Testis (tissue), 3 donors: ENCODE results near the gene GSK3A. TPM values are rescaled to one million over a fixed set of nuclear protein-coding genes. Genes with fewer than 3 reads are reported as not detected.

ENCODE experiments used
- DNase-seq: peaks from one replicate; pipeline ENCODE4 v3.0.0-alpha.2; 2019
- H3K27ac ChIP-seq, 2 donors: fragments of 200-600 bp; sonication (generic); one replicate each; pipeline ENCODE4 v1.5.1; 2019
- H3K27me3 ChIP-seq: fragments of 200-600 bp; sonication (generic); one replicate; pipeline ENCODE4 v1.5.1; 2019
- H3K36me3 ChIP-seq: fragments of 200-600 bp; sonication (generic); one replicate; pipeline ENCODE4 v1.5.1; 2017; ENCODE audit warnings: low read depth; ENCODE audit errors: missing control alignments
- H3K4me1 ChIP-seq: fragments of 200-600 bp; sonication (generic); one replicate; pipeline ENCODE4 v1.5.1; 2019
- H3K4me3 ChIP-seq, 2 donors: fragments of 200-600 bp; sonication (generic); one replicate each; pipeline ENCODE4 v1.5.1; 2017 to 2019
- H3K9me3 ChIP-seq: fragments of 200-600 bp; sonication (generic); one replicate; pipeline ENCODE4 v1.5.1; 2017
- CTCF ChIP-seq, 3 experiments: fragments of 450-650 bp in 2 of 3; fragments of 200-600 bp in 1 of 3; sonication (generic) in 1 of 3; IDR thresholded peaks; one replicate each; pipeline ENCODE4 v1.5.1; 2016 to 2019; ENCODE audit warnings: antibody characterized with exemption in 3 of 3, mild to moderate bottlenecking in 2 of 3, moderate library complexity in 1 of 3
- POLR2A ChIP-seq: fragments of 450-650 bp; IDR thresholded peaks from one replicate; pipeline ENCODE4 v1.6.1; 2017; ENCODE audit warnings: antibody characterized with exemption, mild to moderate bottlenecking, moderate library complexity
- WGBS, 2 donors: methylation state at CpG; one replicate each; pipeline ENCODE4 v1.1.5; 2018; 5-methylcytosine and 5-hydroxymethylcytosine counted together
- intact Hi-C: fragments of 100-400 bp; cut with DNase I; formaldehyde crosslinking; loops from one replicate; pipeline ENCODE4 v1.15.1; 2023; ENCODE audit warnings: low total_unique reads
- polyA plus RNA-seq: library from polyadenylated mRNA; stranded (reverse); fragments of 350-450 nt; fragmentation: Illumina TruSeq; extraction: RNeasy Lipid Tissue Mini Kit (QIAGEN cat#74804); gene quantifications from one replicate; pipeline ENCODE4 v1.2.3, GENCODE V29; 2014; ENCODE audit warnings: low read depth, low replicate concordance; ENCODE audit not compliant: insufficient read depth
- total RNA-seq, 2 donors: library from RNA; depleted of rRNA; stranded (reverse); fragments of >200 nt; gene quantifications; one replicate each; pipeline ENCODE4 v1.2.3, GENCODE V29; 2016

The GSK3A gene
- total and polyA plus RNA-seq, 3 donors from 2014 or later: 54.3 to 98.1 (median 64.3) TPM

GRCh38 chr19:42284591-42285341 lies 42.4 kb upstream of the GSK3A start:
- no peaks in the 10 kb centered on the region for H3K9me3 ChIP-seq
- H3K4me3 ChIP-seq: peak overlapping the region; percentile 76
- intact Hi-C loops: no loop called here
- H3K4me1 ChIP-seq: peaks cover 52% of the 10 kb centered on the region
- 2 to 5% methylated on average over 15 to 33 of the region's 41 CpGs for WGBS, 2 donors
- H3K27me3 ChIP-seq: no peaks in the 10 kb centered on the region
- no peaks in the 10 kb centered on the region for H3K36me3 ChIP-seq
- peak overlapping the region; percentile 90 for H3K27ac ChIP-seq
- no peak for DNase-seq
- no peak for TF ChIP-seq CTCF (IDR thresholded peaks at IDR 0.05)
- no peak for TF ChIP-seq POLR2A

- WGBS, 2 donors: 0% methylated on average over 34 of the region's 76 CpGs; no CpG with 5 or more reads in 1 of the 2 donors
- H3K4me3 ChIP-seq: peak overlapping the region in 1 of 2 donors; percentile 76
- TF ChIP-seq CTCF (IDR thresholded peaks at IDR 0.05): no peak
- TF ChIP-seq POLR2A: no peak
- H3K36me3 ChIP-seq: no peaks in the 10 kb centered on the region
- H3K4me1 ChIP-seq: peaks cover 59% of the 10 kb centered on the region
- intact Hi-C loops: no loop called here
- DNase-seq: peak; percentile 76
- H3K27ac ChIP-seq: peak overlapping the region in 1 of 2 donors; percentile 98
- no peaks in the 10 kb centered on the region for H3K9me3 ChIP-seq
- H3K27me3 ChIP-seq: no peaks in the 10 kb centered on the region
Observed at GRCh38 chr19:42284066-42284501, 41.7 kb upstream of the GSK3A start.

- TF ChIP-seq CTCF (IDR thresholded peaks at IDR 0.05) (peak in 1 of 3 experiments; percentile 2), POLR2A (no peak)
- DNase-seq: peak; percentile 98
- Histone ChIP-seq H3K9me3 (no peaks in the 10 kb centered on the region), H3K27me3 (no peaks in the 10 kb centered on the region), H3K4me1 (peaks cover 65% of the 10 kb centered on the region), H3K36me3 (no peaks in the 10 kb centered on the region), H3K27ac (peak overlapping the region; percentile 87 to 98), H3K4me3 (peak overlapping the region; percentile 53 to 76)
- 1 to 5% methylated on average over 13 to 56 of the region's 74 CpGs for WGBS, 2 donors
- intact Hi-C loops: no loop called here
Observed at GRCh38 chr19:42283188-42284065, 41.0 kb upstream of the GSK3A start.

- peak overlapping the region; percentile 87 to 98 for H3K27ac ChIP-seq
- H3K9me3 ChIP-seq: no peaks in the 10 kb centered on the region
- H3K4me1 ChIP-seq: peaks cover 71% of the 10 kb centered on the region
- 43 to 53% methylated on average over 4 of the region's 4 CpGs for WGBS, 2 donors
- H3K27me3 ChIP-seq: no peaks in the 10 kb centered on the region
- no peaks in the 10 kb centered on the region for H3K36me3 ChIP-seq
- no peak for DNase-seq
- TF ChIP-seq POLR2A: no peak
- no peak for TF ChIP-seq CTCF (IDR thresholded peaks at IDR 0.05)
- intact Hi-C loops: no loop called here
- no peak overlapping the region for H3K4me3 ChIP-seq
Observed at GRCh38 chr19:42282819-42283187, 40.4 kb upstream of the GSK3A start.
